ENCODE data around the gene SCUBE2. TPM values are rescaled to one million over a fixed set of nuclear protein-coding genes. Genes with fewer than 3 reads are reported as not detected.

Gene SCUBE2
- polyA plus RNA-seq, 1 donor: 25.0 TPM

DNA sequence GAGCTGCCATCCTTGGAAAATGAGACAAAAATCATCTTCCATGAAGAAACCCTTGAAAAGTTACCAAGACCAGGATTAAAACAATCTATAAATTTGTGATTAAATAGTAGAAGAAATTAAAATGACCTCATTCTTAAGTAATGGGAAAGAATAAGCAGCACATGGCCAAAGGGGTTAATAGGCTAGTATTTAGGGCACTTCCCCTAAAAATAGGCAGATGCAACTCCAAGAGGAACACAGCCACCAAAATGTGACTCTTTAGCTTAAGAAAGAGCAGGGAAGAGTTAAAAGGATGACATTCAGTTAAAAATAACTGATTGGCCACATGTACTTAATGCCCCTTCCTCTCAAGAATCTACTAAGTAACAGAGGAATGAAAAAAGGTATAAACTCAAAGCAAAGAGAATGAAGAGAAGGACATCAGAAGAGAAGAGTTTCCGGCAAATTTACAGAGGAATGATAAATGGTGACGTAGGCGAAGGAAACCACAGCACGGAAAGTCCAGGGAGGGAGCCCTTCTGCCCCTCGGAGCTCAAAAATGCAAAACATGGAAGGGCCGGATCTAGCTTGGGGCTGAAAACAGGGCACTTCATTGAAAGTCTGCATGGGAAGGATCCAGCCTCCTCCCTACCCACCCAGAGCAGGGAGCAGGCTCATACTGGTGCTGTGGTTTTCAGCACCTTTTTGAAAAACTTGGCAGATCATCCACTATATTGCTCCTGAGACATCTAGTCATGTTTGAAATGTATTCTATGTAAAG is 17.8 kb downstream of the SCUBE2 start:
- DNase-seq: no peak

DNA sequence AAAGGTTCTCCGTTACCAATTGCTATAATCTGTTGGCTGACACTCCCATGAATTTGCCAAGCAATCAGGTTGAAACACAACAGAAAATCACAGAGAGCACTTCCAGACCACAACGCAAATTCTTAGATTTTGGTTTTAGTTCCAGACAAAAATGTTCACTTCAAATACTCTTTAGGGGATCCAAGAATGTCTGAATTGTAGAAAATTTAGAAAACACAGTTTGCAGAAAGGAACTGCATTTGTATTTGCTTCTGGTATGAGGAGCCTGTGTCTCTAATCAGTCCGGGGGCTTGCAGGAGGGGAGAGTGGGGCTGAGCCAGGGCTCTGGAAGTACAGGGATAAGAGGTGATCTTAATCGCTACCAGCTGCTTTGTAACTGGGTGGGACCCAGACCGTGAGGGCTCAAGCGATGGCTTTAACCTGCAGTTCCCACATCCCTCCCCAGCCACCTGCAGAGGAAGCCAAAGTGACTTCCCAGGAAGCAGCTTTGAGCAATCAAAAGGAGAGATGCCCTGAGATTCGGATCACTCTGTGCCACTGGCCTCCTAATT is 18.7 kb downstream of the SCUBE2 start:
- DNase-seq: no peak

GRCh38 chr11:9071692-9072091 is 19.7 kb downstream of the SCUBE2 start:
- no peak for DNase-seq

DNA sequence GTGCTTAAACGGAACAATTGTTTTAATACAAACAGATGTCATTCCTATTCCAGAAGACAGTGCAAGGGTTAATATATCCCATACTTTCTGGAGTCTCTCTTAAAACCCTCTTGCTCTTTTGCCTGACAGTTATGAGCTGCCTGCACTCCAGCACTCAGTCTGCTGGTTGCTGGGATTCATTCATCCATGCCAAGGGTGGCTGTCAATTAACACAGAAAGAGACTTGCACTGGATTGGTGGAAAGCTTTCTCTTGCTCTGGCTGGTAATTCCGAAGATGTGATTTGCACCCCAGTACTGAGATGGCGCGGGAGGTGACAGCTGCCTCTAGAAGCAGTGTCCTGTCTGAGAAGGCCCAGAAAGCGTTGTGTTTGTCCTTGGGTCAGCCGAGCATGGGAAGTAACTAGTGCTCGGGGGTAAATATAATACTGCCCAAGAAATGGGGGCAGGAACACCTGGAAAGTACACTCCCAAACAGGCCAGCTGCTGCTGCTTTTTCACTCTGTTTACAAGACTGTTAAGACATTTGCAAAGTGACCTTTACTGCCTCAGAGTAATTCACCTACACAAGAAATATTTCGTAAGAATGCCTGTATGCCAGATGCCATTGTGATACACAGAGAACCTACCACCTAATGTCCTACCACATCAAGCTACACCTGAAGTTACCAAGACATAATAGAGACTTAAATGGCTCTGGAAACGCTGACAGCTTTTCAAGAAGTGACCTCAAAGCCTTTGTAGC is 20.5 kb downstream of the SCUBE2 start:
- no peak for DNase-seq

DNA sequence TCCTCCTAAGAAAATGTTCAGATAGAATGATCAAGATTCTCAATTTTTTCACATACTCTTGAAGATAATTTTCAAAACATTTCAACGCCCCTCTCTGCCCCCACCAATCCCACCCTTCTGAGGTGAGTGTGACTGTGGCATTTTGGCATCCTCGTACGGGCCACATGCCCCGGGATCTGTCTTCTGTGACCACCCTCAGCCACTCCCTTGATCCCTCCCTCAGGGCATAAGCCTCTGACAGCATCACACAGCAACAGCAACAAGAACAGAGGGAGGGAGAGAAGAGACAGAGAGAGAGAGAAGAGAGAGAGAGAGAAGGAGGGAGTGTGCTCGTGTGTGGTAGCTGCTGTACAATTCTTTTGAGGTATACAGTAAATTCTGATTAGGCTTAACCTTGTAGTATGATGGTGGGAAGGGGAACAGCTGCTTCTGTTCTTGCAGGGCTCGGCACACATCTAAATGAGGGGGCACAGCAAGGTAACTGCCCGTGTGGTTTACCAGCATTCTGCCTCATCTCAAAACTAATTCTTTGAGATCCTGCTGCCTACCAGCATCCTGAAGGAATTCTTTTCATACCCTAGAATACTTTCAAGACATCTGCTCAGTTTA is 21.4 kb downstream of the SCUBE2 start:
- no peak for DNase-seq

GRCh38 chr11:9069256-9069655 is 22.1 kb downstream of the SCUBE2 start:
- no peak for DNase-seq

- no peak for DNase-seq
These were observed 24.9 kb downstream of the SCUBE2 start for GRCh38 chr11:9066433-9066925.

DNA sequence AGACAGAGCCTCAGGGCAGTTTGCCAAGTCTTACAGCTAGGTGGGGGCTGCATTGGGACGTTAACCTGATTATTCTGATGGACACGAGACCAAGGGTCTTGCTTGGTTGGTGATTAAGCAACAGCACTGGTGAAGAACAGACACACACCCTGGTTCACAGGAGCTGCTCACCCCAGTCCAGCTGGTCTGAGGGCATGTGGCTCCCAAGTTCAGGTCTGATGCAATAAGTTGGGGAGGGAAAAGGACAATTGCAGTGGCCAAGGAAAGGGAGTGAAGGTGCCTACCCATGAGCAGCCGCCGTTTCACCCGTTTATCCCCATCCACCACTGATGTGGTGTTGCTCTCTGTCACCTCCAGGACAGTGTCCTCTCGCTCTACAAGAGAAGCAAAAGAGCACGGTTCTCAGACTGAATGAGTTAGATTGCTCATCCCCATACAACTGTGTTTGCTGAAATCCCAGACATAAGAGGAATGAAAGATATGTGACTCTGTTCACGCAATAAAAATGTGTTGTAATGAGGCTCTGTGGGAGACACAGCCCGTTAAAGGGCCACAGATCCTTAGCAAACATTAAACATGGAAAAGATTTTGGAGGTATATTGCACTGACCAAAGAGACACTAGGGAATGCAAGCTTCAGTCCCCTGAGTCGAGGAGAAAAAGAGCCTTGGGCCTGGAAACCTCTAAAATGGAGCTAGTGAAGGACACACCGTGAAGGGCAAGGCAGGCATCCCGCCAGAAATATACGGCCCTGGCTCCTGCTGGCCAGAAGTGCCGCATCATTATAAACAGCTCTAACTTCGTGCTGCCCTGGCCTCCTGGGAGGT is 25.6 kb downstream of the SCUBE2 start:
- no peak for DNase-seq

DNA sequence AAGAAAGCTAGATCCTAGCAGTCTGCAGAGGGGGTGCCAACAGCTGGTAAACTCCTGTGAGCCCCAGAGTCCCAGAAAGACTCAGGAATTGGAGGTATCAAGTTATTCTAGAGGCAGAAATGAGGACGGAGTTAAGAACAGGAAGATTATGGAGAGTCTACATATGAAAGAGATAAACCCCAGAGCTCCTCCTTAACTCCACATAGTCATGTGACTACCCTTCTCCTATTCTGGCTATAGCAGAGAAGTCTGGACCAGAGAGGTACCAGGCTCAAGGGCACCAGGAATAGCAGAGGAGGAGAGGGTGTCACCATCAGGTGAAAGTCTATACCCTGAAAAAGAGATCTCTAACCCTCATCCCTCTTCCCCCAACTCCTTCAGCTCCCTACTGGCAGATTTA is 29.6 kb downstream of the SCUBE2 start:
- no peak for DNase-seq

DNA sequence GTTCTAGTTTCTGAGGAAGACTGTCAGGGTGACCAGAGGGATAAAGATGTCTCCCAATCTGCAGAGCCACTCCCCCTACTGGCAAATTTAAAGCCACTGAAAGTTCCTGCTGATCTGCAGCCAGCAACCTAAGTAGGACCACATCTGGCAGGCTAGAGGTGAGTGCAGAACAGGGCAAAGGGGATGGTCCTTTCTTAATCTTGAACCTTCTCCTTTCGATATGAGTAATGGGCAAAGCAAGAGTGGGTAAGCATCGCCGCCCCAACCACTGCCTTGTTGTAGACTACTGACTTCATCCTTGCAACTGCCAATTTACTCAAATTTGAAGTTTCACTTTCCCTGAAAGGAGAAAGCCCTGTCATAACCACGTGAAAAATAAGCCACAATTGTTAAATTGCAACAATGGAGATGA is 30.7 kb downstream of the SCUBE2 start:
- no peak for DNase-seq

DNA sequence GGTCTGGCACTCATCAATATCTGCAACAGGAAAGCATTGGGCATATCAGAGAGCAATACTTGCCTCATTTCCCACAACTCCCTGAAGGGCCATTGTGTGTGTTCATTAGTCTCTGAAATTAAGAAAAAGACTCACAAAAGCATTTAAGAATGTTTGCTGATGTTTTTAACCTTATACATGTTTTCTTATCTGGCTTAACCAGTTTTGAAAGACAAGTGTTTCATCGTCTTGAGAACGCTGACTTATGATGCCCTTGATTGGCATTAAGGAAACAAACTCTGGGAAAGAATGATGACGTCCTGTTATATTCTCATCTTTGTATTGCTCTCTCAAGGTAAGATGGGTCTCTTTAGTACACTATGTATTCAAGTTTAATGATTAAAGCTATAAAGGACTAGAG is 32.0 kb downstream of the SCUBE2 start:
- DNase-seq: no peak

- no peak for DNase-seq
These were observed 33.5 kb downstream of the SCUBE2 start for GRCh38 chr11:9057888-9058287.

DNA sequence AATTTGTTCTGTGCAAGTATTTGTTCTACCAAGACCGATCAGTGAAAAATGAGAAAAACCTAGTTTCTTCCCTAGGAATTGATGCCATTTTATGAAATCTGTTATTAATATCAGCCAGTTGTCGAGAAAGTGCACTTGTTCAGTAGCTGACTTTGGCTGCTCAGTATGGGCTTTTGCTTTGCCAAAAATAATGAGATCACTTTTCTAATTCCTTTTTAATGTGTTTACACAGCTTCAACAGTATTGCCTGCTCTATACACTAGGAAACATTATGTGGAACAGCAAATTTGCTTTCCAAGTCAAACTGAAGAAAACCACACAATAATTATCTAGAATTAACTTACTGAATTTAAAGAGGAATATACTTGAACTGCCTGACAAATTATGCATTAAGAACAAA is 34.4 kb downstream of the SCUBE2 start:
- DNase-seq: peak; percentile 66

DNA sequence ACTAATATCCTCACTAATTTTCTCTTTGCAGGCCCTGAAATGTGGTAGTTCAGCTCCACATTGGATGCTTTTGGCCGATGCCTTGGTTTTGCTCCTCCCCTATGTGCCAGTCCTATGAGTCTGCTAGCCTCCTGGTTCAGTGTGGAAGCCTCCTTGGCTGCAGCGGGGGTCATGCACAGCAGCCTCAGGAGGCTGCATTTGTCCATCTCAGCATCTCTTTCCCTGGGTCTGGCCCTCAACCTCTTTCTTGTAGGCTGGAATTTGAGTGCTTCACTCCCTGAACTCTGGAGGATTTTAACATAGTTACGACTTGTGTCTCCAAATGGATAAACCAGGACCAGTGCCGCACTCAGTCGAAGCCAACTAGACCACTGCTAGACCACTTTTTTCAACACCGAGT is 34.9 kb downstream of the SCUBE2 start:
- no peak for DNase-seq

DNA sequence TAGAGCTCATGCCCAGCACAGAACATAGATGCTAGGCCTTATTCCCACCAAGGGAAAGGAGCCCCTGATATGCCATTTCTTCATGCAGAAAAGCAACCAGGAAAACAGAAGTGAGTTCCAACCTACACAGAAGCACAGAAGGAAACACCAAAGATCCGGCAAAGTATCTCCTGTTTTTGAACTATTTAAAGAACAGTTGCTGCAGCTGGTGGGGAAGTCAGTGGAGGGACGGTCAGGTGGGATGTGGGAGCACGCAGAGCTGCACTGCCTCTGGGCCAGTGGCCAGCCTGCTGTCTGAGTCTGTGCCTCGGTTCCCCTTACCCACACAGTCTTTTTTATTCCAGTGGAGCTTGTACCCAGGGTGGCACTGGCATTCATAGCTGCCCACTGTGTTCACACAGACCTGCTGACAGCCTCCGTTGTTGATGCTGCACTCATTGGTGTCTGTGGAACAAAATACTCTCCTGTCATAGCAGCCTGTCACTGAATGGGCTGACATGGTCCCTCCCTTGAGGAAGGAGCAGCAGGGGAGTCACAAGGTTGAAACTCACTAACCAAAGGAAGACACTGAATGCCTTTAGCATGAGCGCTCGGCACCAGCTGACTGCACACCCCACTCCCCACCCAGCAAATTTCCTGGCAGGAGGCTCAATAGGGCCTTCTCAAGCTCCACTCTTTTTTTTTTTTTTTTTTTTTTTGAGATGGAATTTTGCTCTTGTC is 37.9 kb downstream of the SCUBE2 start:
- DNase-seq: no peak

- no peak for DNase-seq
These were observed 39.1 kb downstream of the SCUBE2 start for GRCh38 chr11:9052316-9052715.

DNA sequence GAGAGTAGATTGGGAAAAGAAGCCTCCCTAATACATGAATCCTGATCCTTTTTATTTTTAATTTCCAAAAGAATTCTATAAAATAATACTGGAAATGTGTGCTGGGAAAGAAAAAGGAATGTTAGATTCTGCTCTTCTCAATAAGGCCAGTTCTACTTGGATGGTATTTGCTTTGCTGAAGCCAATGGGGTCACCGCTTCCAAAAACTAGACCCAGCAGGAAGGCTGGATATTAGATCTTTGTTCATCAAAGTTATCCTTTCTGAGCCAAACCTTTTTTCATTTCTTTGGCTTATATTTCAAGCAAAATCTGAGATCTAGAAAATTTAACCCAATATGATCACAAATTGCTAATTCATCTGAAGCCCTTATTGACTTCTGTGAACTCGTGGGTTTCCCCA is 41.4 kb downstream of the SCUBE2 start:
- peak; percentile 28 for DNase-seq

DNA sequence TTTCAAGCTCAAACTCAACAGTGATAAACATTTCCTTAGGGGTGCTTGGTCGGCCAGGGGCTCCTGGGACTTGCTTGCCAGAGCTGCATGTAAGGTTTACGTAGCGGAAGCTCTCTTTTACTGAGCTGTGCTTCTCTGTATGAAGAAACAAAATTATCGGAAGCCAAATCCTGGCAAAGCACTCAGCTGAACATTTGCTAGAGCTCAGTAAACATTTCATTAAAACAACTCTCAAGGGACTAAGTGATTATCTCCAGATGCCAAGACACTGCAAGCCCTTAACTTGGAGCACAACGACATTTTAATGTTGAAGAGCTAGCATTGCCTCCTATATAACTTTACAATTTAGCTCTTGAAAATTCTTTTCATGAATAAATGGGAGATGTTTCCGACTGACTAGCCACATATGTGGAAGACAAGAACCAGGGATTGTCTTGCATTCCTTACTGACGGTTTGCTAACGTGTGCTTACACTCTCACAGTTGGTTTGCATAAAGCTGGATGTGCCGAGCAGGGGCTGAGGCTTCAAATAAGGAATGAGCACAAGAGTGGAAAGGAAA is 43.4 kb downstream of the SCUBE2 start:
- peak; percentile 63 for DNase-seq

GRCh38 chr11:9046481-9046880 is 44.9 kb downstream of the SCUBE2 start:
- peak; percentile 70 for DNase-seq

GRCh38 chr11:9042488-9042887 is 48.9 kb downstream of the SCUBE2 start:
- no peak for DNase-seq

- no peak for DNase-seq
These were observed 49.7 kb downstream of the SCUBE2 start for GRCh38 chr11:9041747-9042146.
